ACC112 (cell line): ENCODE measurements around the gene CAMK2N2.
"Not testable (repeated sequence)": the region's sequence is repeated elsewhere in the genome, so short reads cannot be mapped to it uniquely, and the experiment has no call there.

Experiments
- H2AFZ ChIP-seq: fragments of 200-600 bp; sonication (generic); one replicate; pipeline ENCODE4 v1.6.0; 2017; ENCODE audit warnings: antibody characterized with exemption, low read length; ENCODE audit not compliant: unreplicated experiment
- H3K27ac ChIP-seq: fragments of 200-600 bp; sonication (generic); 2 replicates; pipeline ENCODE4 v1.5.1; 2014; ENCODE audit warnings: low read depth, mild to moderate bottlenecking, antibody characterized with exemption, low read length, moderate library complexity
- H3K27me3 ChIP-seq: fragments of 200-600 bp; sonication (generic); 2 replicates; pipeline ENCODE4 v1.6.1; 2014; ENCODE audit warnings: mild to moderate bottlenecking, antibody characterized with exemption, low read length, moderate library complexity, mixed read lengths; ENCODE audit not compliant: insufficient read depth
- H3K36me3 ChIP-seq: fragments of 200-600 bp; sonication (generic); 2 replicates; pipeline ENCODE4 v1.6.1; 2016; ENCODE audit warnings: mild to moderate bottlenecking, antibody characterized with exemption, low read length, moderate library complexity, mixed read lengths; ENCODE audit not compliant: insufficient read depth
- H3K4me1 ChIP-seq: fragments of 200-600 bp; sonication (generic); one replicate; pipeline ENCODE4 v1.6.1; 2016; ENCODE audit warnings: low read length, mixed read lengths; ENCODE audit not compliant: insufficient read depth, unreplicated experiment, control insufficient read depth
- H3K4me3 ChIP-seq: fragments of 200-600 bp; sonication (generic); 2 replicates; pipeline ENCODE4 v1.5.1; 2014; ENCODE audit warnings: mild to moderate bottlenecking, low read depth, low read length
- H3K79me2 ChIP-seq: fragments of 200-600 bp; sonication (generic); one replicate; pipeline ENCODE4 v1.6.0; 2016; ENCODE audit warnings: low read length; ENCODE audit not compliant: control insufficient read depth, unreplicated experiment, insufficient read depth

Gene CAMK2N2

GRCh38 chr3:184272269-184272668 is 10.9 kb upstream of the CAMK2N2 start:
- H3K27me3 ChIP-seq = peaks cover 45% of the 10 kb centered on the region
- H2AFZ ChIP-seq = no peak overlapping the region
- H3K4me3 ChIP-seq = no peak overlapping the region
- H3K79me2 ChIP-seq = no peaks in the 10 kb centered on the region
- H3K36me3 ChIP-seq = no peaks in the 10 kb centered on the region
- H3K27ac ChIP-seq = no peak overlapping the region
- H3K4me1 ChIP-seq = no peaks in the 10 kb centered on the region

- H3K4me3 ChIP-seq, H3K27ac ChIP-seq, H2AFZ ChIP-seq, H3K36me3 ChIP-seq, H3K4me1 ChIP-seq, H3K79me2 ChIP-seq: not testable (repeated sequence)
- peaks cover 22% of the 10 kb centered on the region for H3K27me3 ChIP-seq
Measured at GRCh38 chr3:184267249-184267648, 5.9 kb upstream of the CAMK2N2 start.

GRCh38 chr3:184262764-184263179 is 1.4 kb upstream of the CAMK2N2 start:
- peaks cover 5% of the 10 kb centered on the region for H3K4me1 ChIP-seq
- no peak overlapping the region for H3K27ac ChIP-seq
- H3K79me2 ChIP-seq = no peaks in the 10 kb centered on the region
- no peaks in the 10 kb centered on the region for H3K36me3 ChIP-seq
- H2AFZ ChIP-seq = no peak overlapping the region
- peak overlapping the region; percentile 80 for H3K4me3 ChIP-seq
- peaks cover 36% of the 10 kb centered on the region for H3K27me3 ChIP-seq

GRCh38 chr3:184261854-184262763 is 756 bp upstream of the CAMK2N2 start:
- peak overlapping the region; percentile 42 for H2AFZ ChIP-seq
- no peaks in the 10 kb centered on the region for H3K79me2 ChIP-seq
- H3K27me3 ChIP-seq = peaks cover 31% of the 10 kb centered on the region
- no peak overlapping the region for H3K27ac ChIP-seq
- H3K4me3 ChIP-seq = peak overlapping the region; percentile 80
- H3K36me3 ChIP-seq = no peaks in the 10 kb centered on the region
- H3K4me1 ChIP-seq = peaks cover 5% of the 10 kb centered on the region

- Histone ChIP-seq H3K27ac (no peak overlapping the region), H3K4me3 (peak overlapping the region; percentile 71), H3K4me1 (peaks cover 5% of the 10 kb centered on the region), H2AFZ (no peak overlapping the region), H3K79me2 (no peaks in the 10 kb centered on the region), H3K36me3 (no peaks in the 10 kb centered on the region), H3K27me3 (peaks cover 31% of the 10 kb centered on the region)
Measured at GRCh38 chr3:184260724-184261269, 556 bp downstream of the CAMK2N2 start.

- Histone ChIP-seq H3K27ac (no peak overlapping the region), H3K4me1 (peaks cover 5% of the 10 kb centered on the region), H2AFZ (no peak overlapping the region), H3K79me2 (no peaks in the 10 kb centered on the region), H3K36me3 (no peaks in the 10 kb centered on the region), H3K4me3 (peak overlapping the region; percentile 71), H3K27me3 (peaks cover 31% of the 10 kb centered on the region)
Measured at GRCh38 chr3:184259878-184260723, 1.3 kb downstream of the CAMK2N2 start.

GRCh38 chr3:184259396-184259877 is 1.9 kb downstream of the CAMK2N2 start:
- H3K36me3 ChIP-seq = no peaks in the 10 kb centered on the region
- no peak overlapping the region for H3K27ac ChIP-seq
- H3K4me1 ChIP-seq = peaks cover 5% of the 10 kb centered on the region
- H3K27me3 ChIP-seq = peaks cover 31% of the 10 kb centered on the region
- no peak overlapping the region for H2AFZ ChIP-seq
- no peaks in the 10 kb centered on the region for H3K79me2 ChIP-seq
- H3K4me3 ChIP-seq = no peak overlapping the region

- Histone ChIP-seq H2AFZ (no peak overlapping the region), H3K79me2 (no peaks in the 10 kb centered on the region), H3K27ac (no peak overlapping the region), H3K4me1 (peaks cover 5% of the 10 kb centered on the region), H3K27me3 (peaks cover 31% of the 10 kb centered on the region), H3K36me3 (no peaks in the 10 kb centered on the region), H3K4me3 (no peak overlapping the region)
Measured at GRCh38 chr3:184258926-184259325, 2.4 kb downstream of the CAMK2N2 start.

- peaks cover 19% of the 10 kb centered on the region; the same call in 1 of the 2 replicates for H3K27me3 ChIP-seq
- no peak overlapping the region for H3K4me3 ChIP-seq
- no peak overlapping the region for H2AFZ ChIP-seq
Measured at GRCh38 chr3:184257083-184257915, 4.1 kb downstream of the CAMK2N2 start.

More at GRCh38 chr3:184257083-184257915, 4.1 kb downstream of the CAMK2N2 start:
- no peaks in the 10 kb centered on the region for H3K4me1 ChIP-seq
- H3K79me2 ChIP-seq = no peaks in the 10 kb centered on the region
- H3K36me3 ChIP-seq = no peaks in the 10 kb centered on the region
- H3K27ac ChIP-seq = no peak overlapping the region
